ENCODE measurements around the gene PPIH. TPM values are rescaled to one million over a fixed set of nuclear protein-coding genes. Genes with fewer than 3 reads are reported as not detected.

The PPIH gene
- polyA plus RNA-seq, 3 donors: 53.9 to 62.5 (median 57.5) TPM

Other genes starting within 250 kb of the PPIH start
- gene ZMYND12, start 202.4 kb upstream of the PPIH start, polyA plus RNA-seq (ENCODE audit: insufficient read length in 3 of 3): 1 to 10 TPM; 4.0 to 5.5 (median 4.6) TPM
- gene PPCS, start 201.9 kb upstream of the PPIH start, polyA plus RNA-seq (ENCODE audit: insufficient read length in 3 of 3): 10 to 100 TPM; 86.8 to 92.9 (median 92.0) TPM
- 10 to 100 TPM; 17.4 to 20.8 (median 18.0) TPM for gene CCDC30, start 195.1 kb upstream of the PPIH start, polyA plus RNA-seq (ENCODE audit: insufficient read length in 3 of 3)
- 100 to 1,000 TPM; 611 to 684 (median 661) TPM for gene YBX1, start 24.0 kb downstream of the PPIH start, polyA plus RNA-seq (ENCODE audit: insufficient read length in 3 of 3)
- gene CLDN19, start 81.8 kb downstream of the PPIH start, polyA plus RNA-seq (ENCODE audit: insufficient read length in 3 of 3): 10 to 100 TPM; 75.8 to 96.0 (median 78.2) TPM
- 10 to 100 TPM; 67.9 to 76.5 (median 72.8) TPM for gene P3H1, start 108.6 kb downstream of the PPIH start, polyA plus RNA-seq (ENCODE audit: insufficient read length in 3 of 3)
- 10 to 100 TPM; 12.9 to 14.3 (median 14.3) TPM for gene C1orf50, start 108.8 kb downstream of the PPIH start, polyA plus RNA-seq (ENCODE audit: insufficient read length in 3 of 3)
- 1 to 10 TPM in 1 of 3 donors, under 1 TPM in 2; 0.44 to 1.1 (median 0.79) TPM for gene TMEM269, start 126.6 kb downstream of the PPIH start, polyA plus RNA-seq (ENCODE audit: insufficient read length in 3 of 3)
- 10 to 100 TPM; 21.2 to 21.8 (median 21.7) TPM for gene ERMAP, start 158.7 kb downstream of the PPIH start, polyA plus RNA-seq (ENCODE audit: insufficient read length in 3 of 3)
- gene SVBP, start 159.0 kb downstream of the PPIH start, polyA plus RNA-seq (ENCODE audit: insufficient read length in 3 of 3): 10 to 100 TPM; 66.4 to 75.9 (median 68.4) TPM
- gene ZNF691, start 188.2 kb downstream of the PPIH start, polyA plus RNA-seq (ENCODE audit: insufficient read length in 3 of 3): 10 to 100 TPM; 18.2 to 20.8 (median 19.9) TPM